HG03103 (cell line): ENCODE measurements around the gene GJC2.
"Not testable (repeated sequence)": the region's sequence is repeated elsewhere in the genome, so short reads cannot be mapped to it uniquely, and the experiment has no call there.

Experiments
- ATAC-seq: cut with Tn5 transposase; IDR thresholded peaks from one replicate; pipeline ENCODE4 v1.9.1; 2021; ENCODE audit warnings: low read depth; ENCODE audit not compliant: unreplicated experiment

GJC2 gene

DNA sequence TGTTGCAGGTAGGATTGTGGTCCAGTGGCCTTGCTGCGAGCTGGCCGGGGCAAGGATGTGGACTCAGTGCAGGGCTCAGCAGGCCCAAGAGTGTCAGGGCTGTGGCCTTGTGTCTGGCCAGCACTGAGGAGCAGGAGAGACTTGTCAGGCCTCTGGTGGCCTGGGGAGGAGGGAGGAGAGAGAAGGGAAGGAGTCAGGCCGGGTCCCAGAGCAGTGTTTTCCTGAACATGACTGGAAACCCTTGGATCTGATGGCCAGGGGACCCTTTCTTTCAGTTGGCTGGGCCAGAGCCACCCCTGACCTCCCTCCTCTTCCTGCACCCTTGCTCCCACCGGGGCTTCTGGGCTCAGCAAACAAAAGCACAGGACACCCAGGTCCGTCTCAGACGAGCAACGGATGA lies 20.9 kb downstream of the GJC2 start:
- no peak for ATAC-seq

DNA sequence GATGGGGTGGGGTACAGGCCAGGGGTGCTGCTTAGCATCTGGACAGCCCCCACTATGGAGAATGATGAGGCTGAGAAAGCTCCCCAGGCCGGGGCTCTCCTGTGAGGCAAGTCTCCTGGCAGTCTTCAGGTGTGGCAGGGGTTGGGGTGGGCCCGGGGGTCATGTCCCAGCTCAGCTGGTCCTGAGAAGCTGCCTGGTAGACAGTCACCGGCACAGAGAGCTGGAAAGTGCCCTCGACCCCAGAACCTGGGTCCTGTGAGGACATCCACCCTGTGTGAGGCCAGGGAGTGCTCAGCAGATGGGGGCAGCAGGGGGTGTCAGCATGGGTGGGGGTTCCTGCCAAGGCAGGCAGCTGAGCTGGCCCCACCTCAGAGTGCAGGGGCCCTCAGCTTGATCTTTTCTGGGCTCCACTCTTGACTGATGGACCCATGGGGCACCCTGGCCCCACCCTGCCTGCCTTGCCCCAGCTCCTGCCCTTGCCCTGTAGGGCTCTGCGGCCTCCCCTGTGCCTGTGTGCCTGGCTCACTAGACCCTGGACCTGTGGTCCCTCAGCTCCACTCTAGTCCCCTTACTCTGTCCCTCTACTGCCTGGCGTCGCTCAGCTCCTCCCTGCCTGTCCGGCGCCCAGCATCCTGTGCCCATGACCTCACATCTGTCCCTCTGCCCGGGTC lies 21.6 kb downstream of the GJC2 start:
- ATAC-seq = no peak

DNA sequence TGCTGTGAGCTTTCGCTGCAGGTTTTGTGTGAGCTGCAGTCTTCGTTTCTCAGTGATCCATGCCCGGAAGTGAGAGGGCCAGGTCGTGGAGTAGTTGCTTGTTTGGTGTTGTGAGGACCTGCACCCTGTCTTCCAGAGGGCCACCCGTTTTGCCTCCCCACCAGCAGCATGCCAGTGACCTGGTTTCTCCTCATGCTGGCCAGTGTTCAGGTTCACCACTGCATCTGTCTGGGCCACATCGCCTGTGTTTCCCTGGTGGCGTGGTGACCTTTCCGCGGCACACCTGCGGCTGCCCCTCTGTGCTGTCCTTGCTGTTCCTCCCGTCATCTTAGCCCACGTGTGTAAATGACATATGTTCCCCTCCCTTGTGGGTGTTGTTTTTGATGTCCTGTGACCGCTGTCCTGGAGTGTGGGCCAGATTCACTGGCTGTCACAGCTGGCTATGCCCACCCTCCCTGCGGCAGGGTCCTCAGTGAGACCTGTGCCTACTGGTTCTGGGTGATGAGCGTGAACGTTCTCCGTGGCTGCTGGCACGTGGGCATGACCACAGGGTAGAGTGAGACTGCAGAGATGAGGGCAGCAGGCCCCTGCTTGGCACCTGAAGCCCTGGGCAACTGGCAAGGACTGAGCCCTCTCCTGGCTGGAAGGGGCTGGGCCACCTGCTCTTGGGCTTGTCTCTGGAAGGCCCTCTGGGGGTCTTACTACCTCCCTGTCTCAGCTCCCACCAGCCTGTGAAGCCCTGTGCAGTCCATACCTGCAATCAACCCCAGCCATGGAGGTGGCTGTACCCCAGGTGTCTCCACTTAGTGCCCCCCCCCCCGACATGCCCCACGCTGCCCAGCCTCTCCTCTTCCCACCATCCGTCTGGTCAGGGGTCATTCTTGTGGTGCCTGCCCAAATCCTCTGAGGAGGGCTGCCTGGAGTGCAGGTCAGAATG lies 23.1 kb downstream of the GJC2 start:
- ATAC-seq = no peak

DNA sequence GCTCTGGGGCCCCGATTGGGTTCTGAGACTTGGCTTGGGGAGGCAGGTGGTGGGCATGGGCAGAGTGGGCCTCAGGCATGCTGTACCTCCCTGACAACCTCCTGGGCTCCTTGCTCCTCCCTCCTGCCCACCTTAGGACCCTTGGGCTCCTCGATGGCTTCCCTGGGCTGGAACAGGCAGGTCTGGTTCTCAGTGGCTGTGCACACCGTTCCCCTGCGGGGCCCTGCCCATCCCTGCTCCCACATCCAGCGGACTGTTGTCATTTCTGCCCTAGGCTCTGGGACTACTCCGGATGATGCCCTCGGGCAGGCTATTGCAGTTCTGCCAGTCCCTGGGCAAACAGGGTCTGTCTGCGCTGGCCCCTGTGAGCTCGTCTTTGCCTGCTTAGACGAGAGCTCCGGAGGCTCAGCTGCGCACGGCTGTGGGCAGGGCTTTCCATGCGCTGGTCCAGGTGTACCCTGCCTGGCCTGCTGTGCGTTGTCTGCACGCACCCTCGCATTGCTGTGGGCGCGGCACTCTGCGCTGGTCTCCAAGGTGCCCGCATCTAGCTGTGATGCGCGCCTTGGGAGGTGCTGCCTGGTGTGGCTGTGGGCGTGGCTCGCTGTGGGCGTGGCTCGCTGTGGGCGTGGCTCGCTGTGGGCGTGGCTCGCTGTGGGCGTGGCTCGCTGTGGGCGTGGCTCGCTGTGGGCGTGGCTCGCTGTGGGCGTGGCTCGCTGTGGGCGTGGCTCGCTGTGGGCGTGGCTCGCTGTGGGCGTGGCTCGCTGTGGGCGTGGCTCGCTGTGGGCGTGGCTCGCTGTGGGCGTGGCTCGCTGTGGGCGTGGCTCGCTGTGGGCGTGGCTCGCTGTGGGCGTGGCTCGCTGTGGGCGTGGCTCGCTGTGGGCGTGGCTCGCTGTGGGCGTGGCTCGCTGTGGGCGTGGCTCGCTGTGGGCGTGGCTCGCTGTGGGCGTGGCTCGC lies 24.1 kb downstream of the GJC2 start:
- not testable (repeated sequence) for ATAC-seq

DNA sequence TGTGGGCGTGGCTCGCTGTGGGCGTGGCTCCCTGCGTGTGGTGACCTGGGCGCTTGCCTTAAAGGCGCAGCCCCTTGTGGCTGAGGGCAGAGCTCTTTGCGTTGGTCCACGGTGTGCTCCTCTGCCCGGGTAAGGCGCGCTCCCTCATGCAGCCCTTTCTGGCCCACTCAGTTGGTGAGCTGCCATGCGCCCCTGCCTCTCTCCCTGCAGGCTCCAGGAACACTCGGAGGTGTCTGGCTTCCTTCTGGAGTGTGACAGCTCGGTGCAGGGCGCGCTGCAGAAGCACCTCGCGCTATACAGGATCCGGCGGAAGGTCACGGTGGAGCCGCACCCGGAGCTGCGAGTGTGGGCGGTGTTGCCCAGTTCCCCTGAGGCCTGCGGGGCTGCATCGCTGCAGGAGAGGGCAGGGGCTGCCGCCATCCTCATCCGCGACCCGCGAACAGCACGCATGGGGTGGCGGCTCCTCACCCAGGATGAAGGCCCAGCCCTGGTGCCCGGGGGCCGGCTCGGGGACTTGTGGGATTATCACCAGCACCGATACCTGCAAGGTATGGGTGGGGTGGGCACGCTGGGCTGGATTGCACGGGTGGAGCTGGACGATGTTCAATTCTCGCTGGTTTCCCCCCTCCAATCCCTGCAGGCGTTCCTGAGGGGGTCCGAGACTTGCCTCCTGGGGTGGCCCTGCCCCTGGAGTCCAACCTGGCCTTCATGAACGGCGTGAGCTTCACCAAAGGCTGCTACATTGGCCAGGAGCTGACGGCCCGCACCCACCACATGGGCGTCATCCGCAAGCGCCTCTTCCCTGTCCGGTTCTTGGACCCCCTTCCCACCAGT lies 25.0 kb downstream of the GJC2 start:
- ATAC-seq = no peak

DNA sequence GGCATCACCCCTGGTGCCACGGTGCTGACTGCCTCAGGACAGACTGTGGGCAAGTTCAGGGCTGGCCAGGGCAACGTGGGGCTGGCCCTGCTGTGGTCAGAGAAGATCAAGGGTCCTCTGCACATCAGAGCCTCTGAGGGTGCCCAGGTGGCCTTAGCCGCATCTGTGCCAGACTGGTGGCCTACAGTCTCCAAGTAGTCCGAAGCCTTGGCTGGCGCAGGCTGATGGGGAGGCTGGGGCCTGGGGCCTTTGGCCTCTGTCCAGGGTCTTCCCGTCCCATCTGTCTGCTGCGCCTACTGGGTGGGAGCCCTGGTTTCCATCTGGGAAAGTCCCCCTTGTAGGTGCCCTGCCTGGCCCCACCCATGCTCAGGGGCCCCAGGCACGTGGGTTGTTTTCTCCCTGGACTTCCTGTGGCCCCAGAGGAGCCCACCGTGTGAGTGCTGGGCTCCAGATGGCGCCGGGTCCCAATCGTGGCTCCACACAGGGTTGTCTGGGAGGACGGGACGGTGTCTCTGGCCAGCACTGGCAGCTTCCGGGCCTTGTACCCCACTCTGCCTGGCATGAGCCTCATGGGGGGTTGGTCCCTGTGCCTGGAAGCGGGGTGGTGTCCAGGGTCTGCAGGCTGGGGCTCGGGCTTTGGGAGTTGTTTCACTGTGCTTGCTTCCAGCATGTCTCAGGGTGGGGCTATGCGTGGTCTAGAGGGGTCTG lies 25.7 kb downstream of the GJC2 start:
- no peak for ATAC-seq

DNA sequence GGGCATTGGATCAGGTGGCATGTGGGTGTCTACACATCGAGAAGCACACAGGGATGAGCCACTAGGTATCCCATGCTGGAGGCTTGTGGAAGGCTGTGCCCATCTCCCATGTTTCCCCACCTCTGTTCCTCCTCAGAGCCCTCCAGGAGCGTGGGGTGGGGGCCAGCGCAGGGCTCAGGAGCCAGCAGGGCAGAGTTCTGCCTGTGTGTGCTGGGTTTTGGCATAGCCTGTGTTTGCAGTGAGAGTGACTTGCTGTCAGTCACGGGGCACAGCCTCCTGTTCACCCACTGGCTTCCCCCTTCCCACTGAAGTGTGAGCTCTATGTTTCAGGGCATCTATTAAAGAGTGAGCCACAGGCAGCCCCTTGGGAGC lies 26.3 kb downstream of the GJC2 start:
- no peak for ATAC-seq

DNA sequence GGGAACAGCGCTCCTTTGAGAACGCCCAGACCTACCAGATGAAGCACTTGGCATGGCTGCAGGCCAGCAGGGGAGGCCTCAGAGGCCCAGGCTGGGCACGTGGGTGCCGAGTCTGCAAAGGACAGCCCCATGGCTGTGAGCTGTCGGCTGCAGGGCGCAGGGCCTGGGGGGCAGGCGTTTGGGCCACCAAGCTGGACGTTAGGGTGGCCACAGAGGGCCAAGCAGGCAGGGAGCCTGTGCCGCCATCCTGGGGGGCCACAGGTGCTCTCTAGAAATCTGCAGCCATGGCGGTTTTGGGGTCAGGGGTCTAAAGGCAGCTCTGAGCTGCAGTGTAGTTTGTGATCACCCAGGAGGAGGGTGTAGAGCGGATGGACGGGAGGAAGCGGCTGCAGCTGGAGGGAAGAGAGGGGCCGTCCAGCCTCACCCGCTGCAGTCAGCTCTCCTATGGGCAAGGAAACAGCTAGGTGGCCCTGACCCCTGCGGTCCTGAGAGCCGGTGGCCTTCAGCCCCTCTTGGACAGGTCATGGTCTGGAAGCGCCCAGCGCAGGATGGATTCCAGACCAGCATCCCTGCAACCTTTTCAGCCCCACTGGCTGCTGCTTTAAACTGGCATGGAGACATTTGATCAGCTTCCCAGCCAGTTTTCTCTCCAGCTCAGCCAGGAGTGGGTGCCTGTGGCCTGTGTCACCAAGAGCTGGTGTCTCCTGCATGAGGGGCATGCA lies 26.9 kb downstream of the GJC2 start:
- ATAC-seq = no peak

DNA sequence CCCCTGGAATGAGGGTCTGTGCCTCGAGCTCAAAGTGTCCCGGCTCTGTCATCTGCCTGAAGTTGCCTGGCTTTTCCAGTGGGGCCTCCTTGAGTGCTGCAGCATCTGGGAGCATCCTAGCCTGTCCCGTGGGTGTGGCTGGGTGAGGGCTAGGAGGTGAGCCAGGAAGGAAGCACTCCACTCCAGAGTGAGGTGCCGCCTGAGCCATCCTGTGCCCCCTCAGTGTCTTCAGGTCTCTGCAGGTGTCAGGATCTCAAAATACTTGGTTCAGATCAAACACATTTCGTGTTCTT lies 27.4 kb downstream of the GJC2 start:
- ATAC-seq = no peak

DNA sequence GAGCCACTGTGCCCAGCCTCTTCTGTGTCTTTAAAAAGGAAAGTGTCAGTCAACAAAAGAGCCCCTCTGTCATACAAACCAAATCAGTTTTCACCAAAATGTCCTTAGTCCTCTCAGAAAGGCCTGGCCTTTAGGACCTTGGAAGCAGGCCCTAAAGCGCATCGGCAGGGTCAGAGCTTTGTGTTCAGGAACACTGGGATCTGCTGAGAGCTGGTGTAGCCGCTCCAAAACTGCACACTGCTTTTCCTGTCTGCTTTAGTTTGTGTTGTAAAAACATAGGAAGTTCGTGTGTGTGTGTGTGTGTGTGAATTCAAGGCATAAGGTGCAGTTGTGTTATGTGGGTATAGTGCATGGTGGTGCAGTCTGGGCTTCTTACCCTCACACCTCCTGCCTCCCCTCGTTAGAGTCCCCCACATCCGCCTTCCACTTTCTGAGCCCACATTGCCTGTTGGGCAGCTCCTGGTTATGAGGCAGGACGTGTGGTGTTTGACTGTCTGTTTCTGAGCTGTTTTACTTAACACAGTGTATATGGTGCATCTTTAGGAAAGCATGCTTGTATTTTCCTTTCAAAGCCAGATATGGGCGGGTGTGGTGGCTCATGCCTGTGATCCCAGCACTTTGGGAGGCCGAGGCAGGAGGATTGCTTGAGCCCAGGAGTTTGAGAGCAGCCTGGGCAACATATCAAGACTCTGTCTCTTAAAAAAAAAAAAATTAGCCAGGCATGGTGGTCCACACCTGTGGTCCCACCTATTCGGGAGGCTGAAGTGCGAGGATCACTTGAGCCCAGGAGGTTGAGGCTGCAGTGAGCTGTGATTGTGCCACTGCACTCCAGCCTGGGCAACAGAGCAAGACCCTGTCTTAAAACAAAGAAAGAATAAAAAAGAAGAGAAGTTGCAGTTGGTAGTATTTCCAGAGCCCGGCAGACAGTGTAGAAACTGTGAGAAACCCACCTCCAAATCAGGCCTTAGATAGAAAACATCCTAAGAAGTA lies 28.3 kb downstream of the GJC2 start:
- ATAC-seq = no peak

DNA sequence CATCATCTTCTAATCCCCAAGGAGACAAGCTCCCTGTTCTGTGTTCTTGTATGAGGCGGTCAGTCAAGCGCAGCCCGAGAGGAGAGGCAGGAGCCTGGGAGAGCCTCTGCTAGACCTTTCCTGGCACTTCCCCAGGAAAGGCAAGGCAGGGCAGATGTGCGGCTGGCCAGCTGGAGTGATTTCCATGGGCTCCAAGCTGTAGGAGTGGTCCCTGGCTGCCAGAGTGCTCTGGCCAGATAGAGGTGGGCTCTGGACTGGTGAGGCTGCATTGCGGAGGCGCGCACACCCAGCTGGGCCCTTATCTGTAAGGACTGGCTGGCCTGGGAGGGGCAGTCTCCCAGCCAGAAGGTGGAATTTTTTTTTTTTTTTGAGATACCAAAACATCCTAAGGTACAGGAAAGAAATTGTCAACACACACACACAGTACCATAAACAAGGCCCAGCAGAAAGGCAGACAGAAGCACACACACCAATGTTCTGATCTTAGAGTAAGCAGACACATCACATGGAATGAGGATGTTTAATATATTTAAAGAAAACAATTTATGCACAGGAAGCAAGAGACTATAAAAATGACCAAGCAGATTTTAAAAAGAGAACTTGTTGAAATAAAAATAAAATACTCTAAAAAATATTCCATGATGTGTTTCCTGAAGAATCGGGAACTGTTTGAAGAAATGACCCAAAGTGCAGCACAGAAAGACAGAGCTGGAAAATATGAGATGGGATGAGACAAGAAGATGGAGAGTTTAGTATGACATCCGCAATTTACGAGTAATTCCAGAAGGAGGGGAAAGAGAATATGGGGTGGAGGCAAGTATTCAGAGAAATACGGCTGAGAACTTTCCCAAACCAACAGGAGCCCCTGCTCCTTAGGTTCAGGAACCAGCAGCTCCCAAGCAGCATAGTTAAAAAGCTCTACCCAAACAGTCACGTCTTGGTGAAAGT lies 29.3 kb downstream of the GJC2 start:
- no peak for ATAC-seq

DNA sequence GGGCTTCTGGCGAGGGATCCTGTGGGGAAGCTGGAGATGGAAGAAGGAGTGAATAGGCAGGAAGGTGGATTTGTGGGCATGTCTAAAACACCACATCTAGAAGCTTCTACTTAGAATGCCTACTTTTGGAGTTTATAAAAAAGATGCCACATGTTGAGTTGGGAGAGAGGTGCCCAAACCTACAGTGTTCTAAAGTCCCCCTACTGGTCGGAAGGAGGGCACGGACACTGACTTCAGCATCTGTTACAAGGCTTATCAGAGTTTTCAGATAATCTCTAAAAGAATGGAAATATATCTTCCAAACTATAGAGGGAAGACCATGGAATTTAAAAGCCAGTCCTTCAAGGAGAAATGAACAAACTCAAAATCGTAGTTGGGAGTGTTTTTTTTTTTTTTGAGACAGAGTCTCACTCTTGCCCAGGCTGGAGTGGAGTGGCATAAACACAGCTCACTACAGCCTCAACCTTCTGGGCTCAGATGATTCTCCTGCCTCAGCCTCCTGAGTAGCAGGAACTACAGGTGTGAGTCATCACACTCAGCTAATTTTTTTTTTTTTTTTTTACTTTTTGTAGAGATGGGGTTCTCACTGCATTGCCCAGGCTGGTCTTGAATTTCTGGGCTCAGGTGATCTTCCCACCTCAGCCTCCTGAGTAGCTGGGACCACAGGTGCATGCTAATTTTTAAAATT lies 30.7 kb downstream of the GJC2 start:
- ATAC-seq = no peak

DNA sequence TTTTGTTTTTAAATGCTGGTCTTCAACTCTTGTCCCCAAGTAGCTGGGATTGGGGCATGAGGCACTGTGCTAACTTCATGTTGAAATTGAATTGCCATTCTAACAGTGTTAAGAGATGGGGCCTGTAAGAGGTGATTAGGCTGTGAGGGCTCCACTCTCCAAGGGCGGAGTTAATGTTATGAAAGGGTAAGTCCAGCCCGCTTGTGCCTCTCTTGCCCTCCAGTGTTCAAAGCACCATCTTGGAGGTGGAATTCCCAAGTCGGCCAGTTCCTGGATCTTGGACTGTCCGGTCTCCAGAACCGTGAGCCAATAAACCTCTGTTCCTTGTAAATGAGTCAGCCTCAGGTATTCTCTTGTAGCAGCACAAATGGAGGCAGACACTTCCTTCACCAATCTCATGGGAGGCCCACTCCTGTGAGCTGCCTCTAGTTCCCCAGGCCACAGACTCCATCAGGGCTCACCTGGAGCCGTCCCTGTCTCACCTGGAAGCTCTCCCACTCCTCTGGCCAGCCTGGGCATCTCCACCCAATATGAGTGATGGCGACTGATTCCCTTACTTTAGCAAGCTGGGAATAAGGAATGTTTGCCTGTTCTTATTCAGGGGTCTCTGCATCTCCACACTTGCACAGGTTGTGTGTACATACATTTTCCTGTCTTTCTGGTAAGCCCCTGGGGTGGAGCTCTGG lies 31.4 kb downstream of the GJC2 start:
- no peak for ATAC-seq

DNA sequence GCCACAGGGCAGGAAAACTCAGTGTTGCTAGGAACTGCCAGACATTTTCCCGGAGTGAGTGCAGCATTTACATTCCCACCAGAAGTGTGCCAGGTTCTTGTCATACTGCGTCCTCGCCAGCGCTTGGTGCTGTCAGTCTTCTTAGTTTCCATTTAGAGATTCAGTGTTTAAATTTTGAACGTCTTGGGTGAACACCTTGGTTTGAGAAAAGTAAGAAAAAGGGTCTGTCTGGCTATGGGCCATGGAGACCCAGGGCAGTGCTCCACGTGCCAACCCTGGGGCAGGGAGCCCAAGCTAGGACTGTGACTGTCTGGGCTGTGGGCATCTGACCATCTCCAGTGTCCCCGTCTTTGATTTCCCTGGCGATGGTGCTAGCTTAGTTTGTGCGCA lies 31.9 kb downstream of the GJC2 start:
- ATAC-seq = no peak

DNA sequence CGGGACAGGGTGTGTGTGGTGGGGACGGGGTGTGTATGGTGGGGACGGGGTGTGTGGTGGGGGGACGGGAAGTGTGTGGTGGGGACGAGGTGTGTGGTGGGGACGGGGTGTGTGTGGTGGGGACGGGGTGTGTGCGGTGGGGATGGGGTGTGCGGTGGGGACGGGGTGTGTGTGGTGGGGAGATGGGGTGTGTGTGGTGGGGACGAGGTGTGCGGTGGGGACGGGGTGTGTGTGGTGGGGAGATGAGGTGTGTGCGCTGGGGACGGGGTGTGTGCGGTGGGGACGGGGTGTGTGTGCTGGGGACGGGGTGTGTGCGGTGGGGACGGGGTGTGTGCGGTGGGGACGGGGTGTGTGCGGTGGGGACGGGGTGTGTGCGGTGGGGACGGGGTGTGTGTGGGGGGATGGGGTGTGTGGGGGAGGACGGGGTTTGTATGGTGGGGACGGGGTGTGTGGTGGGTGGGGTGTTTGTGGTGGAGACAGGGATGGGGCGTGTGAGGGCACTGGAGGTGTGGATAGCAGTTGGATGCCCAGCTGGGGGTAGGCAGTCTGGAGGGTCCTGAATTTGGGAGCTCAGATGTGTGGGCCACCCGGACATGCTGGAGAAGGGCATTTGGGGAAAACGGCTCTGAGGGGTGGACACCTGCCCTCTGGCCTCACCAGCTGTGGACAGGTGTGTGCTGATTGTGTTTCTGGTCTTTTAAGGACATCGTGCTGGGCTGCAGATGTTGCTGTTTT lies 32.7 kb downstream of the GJC2 start:
- ATAC-seq = no peak
